DND-41 (cell line): ENCODE measurements around the gene CNNM3.

Experiments
- EZH2 ChIP-seq: IDR thresholded peaks from 3 replicates; pipeline ENCODE4 v1.6.1; 2012; ENCODE audit warnings: borderline replicate concordance, low read depth, mild to moderate bottlenecking, moderate library complexity, low read length, inconsistent platforms; ENCODE audit not compliant: severe bottlenecking
- TF ChIP-seq, protein P1 (sequence below): IDR thresholded peaks from 2 replicates; pipeline ENCODE4 v1.5.1; 2012; ENCODE audit warnings: borderline replicate concordance, low read length, moderate library complexity, mild to moderate bottlenecking; ENCODE audit not compliant: poor library complexity, severe bottlenecking; ENCODE audit errors: extremely low read depth

DNA sequence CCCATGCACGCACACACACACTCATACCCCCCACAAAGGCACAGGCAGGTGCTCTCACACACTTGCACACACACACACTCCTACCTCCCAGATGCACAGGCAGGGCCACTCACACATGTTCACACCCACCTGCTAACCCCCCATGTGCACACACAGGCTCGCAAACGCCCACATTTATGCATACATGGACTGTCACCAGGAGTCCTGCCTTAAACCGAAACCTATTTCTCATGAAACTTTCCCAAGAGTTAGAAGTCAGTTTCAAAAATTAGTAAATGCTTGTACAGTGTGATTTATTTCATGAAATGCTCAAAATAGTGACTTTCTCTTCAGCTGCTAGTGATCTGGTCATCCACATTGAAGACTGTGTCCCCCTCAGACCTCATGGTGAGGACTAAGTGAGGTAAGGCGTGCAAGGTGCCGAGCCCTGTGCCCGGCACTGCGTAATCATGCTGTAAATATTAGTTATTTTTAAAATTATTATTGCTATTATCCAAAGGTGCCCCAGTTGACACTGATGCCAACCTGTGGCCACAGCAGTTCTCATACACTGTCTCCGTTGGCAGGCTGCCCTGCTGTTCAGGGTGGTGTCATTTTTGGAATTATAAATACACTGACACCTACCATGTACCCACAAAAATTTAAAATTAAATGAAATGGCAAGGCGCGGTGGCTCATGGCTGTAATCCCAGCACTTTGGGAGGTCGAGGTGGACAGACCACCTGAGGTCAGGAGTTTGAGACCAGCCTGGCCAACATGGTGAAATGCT is 43.0 kb upstream of the CNNM3 start:
- TF ChIP-seq, protein P1, sequence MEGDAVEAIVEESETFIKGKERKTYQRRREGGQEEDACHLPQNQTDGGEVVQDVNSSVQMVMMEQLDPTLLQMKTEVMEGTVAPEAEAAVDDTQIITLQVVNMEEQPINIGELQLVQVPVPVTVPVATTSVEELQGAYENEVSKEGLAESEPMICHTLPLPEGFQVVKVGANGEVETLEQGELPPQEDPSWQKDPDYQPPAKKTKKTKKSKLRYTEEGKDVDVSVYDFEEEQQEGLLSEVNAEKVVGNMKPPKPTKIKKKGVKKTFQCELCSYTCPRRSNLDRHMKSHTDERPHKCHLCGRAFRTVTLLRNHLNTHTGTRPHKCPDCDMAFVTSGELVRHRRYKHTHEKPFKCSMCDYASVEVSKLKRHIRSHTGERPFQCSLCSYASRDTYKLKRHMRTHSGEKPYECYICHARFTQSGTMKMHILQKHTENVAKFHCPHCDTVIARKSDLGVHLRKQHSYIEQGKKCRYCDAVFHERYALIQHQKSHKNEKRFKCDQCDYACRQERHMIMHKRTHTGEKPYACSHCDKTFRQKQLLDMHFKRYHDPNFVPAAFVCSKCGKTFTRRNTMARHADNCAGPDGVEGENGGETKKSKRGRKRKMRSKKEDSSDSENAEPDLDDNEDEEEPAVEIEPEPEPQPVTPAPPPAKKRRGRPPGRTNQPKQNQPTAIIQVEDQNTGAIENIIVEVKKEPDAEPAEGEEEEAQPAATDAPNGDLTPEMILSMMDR, result no peak
- no peak for TF ChIP-seq EZH2
